HT-29 (cell line): ENCODE data around the gene FAT1. TPM values are rescaled to one million over a fixed set of nuclear protein-coding genes. Genes with fewer than 3 reads are reported as not detected.

Experiments
- DNase-seq: peaks from one replicate; pipeline ENCODE4 v3.0.0-alpha.2; 2015; ENCODE audit warnings: low spot score
- total RNA-seq: library from RNA; depleted of rRNA; stranded (reverse); fragments of >200 nt; shearing (Covaris generic); gene quantifications from 2 replicates; pipeline ENCODE4 v1.2.3, GENCODE V29; 2014; rRNA removed

Gene FAT1
- total RNA-seq, 1 experiment from 2014 or later: 379 TPM

- DNase-seq: no peak
Measured at GRCh38 chr4:186563761-186564160, 159.9 kb downstream of the FAT1 start.

GRCh38 chr4:186561748-186562147, 161.9 kb downstream of the FAT1 start:
- no peak for DNase-seq

- no peak for DNase-seq
Measured at GRCh38 chr4:186560647-186561046, 163.0 kb downstream of the FAT1 start.

GRCh38 chr4:186557486-186557885, 166.2 kb downstream of the FAT1 start:
- DNase-seq: no peak

GRCh38 chr4:186557061-186557460, 166.6 kb downstream of the FAT1 start:
- DNase-seq: no peak

- peak; percentile 31 for DNase-seq
Measured at GRCh38 chr4:186554914-186555827, 168.5 kb downstream of the FAT1 start, which contains the start of gene MTNR1A. Gene MTNR1A, minus strand, starts transcription at chr4:186555567. Its CDS starts 202 bp downstream, at chr4:186555365.

GRCh38 chr4:186554539-186554913, 169.1 kb downstream of the FAT1 start:
- peak; percentile 39 for DNase-seq

- no peak for DNase-seq
Measured at GRCh38 chr4:186553717-186554116, 169.9 kb downstream of the FAT1 start.

- DNase-seq: no peak
Measured at GRCh38 chr4:186551849-186552248, 171.8 kb downstream of the FAT1 start.

- DNase-seq: no peak
Measured at GRCh38 chr4:186545436-186545835, 178.2 kb downstream of the FAT1 start.

GRCh38 chr4:186543206-186543605, 180.4 kb downstream of the FAT1 start:
- no peak for DNase-seq

- DNase-seq: no peak
Measured at GRCh38 chr4:186541801-186542200, 181.9 kb downstream of the FAT1 start.

GRCh38 chr4:186537843-186538521, 185.7 kb downstream of the FAT1 start:
- DNase-seq: no peak

Other genes with a start within 250 kb of the FAT1 start
- gene MTNR1A, start 168.3 kb downstream of the FAT1 start, total RNA-seq: not detected in 2 replicates